GM13976 (cell line): ENCODE measurements around the gene RBM22.

Experiments
- DNase-seq: peaks from one replicate; pipeline ENCODE4 v3.0.0; 2012; ENCODE audit warnings: low spot score
- in situ Hi-C: fragments of 300-500 bp; cut with MboI; formaldehyde crosslinking; loops from one replicate; pipeline ENCODE4 v1.12.0; 2022; ENCODE audit warnings: low sequenced_read_pairs, mixed read lengths, inconsistent platforms; ENCODE audit not compliant: unreplicated experiment
- TF ChIP-seq, protein P1 (sequence below): IDR thresholded peaks from 2 replicates; pipeline ENCODE4 v1.5.1; 2012; ENCODE audit warnings: borderline replicate concordance, mild to moderate bottlenecking; ENCODE audit not compliant: insufficient read depth; ENCODE audit errors: extremely low read depth, missing control alignments, control extremely low read depth

The RBM22 gene

DNA sequence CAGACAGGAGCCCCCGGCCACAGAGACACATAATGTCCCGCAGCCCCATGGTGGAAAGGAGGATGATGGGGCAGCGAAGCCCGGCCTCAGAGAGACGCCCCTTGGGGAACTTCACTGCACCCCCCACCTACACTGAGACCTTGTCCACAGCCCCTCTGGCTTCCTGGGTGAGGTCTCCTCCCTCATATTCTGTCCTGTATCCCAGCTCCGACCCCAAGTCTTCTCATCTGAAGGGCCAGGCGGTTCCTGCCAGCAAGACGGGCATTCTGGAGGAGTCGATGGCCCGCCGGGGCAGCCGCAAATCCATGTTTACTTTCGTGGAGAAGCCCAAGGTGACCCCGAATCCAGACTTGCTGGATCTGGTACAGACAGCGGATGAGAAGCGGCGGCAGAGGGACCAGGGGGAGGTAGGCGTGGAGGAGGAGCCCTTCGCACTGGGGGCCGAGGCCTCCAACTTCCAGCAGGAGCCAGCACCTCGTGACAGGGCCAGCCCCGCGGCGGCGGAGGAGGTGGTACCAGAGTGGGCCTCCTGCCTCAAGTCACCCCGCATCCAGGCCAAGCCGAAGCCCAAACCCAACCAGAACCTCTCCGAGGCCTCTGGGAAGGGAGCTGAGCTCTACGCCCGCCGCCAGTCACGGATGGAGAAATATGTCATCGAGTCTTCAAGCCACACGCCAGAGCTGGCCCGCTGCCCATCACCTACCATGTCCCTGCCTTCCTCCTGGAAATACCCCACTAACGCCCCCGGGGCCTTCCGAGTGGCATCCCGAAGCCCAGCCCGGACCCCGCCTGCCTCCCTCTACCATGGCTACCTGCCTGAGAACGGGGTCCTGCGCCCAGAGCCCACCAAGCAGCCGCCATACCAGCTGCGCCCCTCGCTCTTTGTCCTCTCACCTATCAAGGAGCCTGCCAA is 51.5 kb downstream of the RBM22 start:
- no peak for DNase-seq
- TF ChIP-seq, protein P1, sequence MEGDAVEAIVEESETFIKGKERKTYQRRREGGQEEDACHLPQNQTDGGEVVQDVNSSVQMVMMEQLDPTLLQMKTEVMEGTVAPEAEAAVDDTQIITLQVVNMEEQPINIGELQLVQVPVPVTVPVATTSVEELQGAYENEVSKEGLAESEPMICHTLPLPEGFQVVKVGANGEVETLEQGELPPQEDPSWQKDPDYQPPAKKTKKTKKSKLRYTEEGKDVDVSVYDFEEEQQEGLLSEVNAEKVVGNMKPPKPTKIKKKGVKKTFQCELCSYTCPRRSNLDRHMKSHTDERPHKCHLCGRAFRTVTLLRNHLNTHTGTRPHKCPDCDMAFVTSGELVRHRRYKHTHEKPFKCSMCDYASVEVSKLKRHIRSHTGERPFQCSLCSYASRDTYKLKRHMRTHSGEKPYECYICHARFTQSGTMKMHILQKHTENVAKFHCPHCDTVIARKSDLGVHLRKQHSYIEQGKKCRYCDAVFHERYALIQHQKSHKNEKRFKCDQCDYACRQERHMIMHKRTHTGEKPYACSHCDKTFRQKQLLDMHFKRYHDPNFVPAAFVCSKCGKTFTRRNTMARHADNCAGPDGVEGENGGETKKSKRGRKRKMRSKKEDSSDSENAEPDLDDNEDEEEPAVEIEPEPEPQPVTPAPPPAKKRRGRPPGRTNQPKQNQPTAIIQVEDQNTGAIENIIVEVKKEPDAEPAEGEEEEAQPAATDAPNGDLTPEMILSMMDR: no peak
- in situ Hi-C loops: loop anchor here (5.0 to 25.0 kb wide), 2 partner anchors 87 to 187 kb away; no protein-coding TSS in a partner anchor

DNA sequence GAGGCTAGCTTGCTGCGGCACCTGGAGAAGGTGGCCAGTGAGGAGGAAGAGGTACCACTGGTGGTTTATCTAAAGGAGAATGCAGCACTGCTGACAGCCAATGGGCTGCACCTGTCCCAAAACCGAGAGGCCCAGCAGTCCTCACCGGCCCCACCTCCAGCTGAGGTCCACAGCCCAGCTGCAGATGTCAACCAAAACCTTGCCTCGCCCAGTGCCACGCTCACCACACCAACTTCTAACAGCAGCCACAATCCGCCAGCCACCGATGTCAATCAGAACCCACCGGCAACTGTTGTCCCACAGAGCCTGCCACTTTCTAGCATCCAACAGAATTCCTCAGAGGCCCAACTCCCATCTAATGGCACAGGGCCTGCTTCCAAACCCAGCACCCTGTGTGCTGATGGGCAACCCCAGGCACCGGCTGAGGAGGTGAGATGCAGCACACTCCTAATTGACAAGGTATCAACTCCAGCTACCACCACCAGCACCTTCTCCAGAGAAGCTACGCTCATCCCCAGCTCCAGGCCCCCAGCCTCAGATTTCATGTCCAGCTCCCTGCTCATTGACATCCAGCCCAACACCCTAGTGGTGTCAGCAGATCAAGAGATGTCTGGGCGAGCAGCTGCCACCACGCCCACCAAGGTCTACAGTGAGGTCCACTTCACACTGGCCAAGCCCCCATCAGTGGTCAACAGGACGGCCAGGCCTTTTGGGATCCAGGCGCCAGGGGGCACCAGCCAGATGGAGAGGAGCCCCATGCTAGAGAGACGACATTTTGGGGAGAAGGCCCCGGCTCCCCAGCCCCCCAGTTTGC is 52.4 kb downstream of the RBM22 start:
- no peak for DNase-seq
- in situ Hi-C loops: no loop called here
- TF ChIP-seq, protein P1: no peak

- TF ChIP-seq, protein P1: no peak
- in situ Hi-C loops: no loop called here
These were observed 53.3 kb downstream of the RBM22 start for GRCh38 chr5:150647275-150648251.

DNA sequence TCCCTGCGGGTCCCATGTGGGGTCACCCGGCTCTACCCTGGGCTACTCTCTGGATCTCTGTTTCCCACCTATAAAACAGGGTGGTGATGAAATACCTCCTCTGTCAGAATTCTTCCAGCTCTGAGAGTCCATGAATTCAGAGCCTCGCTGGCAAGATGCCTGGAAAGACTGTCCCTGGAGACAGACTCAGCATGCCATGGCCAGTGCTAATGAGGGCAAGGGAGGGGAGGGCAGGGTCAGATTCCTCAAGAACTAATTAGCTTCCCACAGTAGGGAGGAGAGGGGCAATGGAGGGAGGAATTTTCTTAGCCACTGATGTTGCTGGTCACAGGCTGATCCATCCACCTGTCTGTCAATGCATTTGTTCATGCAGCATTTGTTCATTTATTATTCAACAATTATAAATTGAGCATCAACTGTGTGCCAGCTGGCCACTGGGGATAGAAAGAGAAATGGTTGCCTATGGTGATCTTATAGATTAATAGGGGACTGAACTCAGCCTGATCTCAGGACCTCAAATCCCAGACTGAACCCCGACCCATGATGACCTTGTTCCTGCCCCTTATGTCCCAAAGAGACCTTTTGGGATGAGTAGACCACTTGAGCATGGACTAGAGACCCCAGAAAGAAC is 55.7 kb downstream of the RBM22 start:
- in situ Hi-C loops: no loop called here
- no peak for DNase-seq
- TF ChIP-seq, protein P1: no peak

More at GRCh38 chr5:150647275-150648251, 53.3 kb downstream of the RBM22 start:
- no peak for DNase-seq

- in situ Hi-C loops: no loop called here
- TF ChIP-seq, protein P1: no peak
- no peak for DNase-seq
These were observed 56.3 kb downstream of the RBM22 start for GRCh38 chr5:150644514-150644913.
